Neural progenitor cell (in vitro differentiated cells): ENCODE data around the gene AFF3. TPM values are rescaled to one million over a fixed set of nuclear protein-coding genes. Genes with fewer than 3 reads are reported as not detected.

Experiments used
- DNase-seq: peaks from one replicate; pipeline ENCODE4 v3.0.0-alpha.2; 2016; ENCODE audit warnings: low spot score
- H2AFZ ChIP-seq: fragments of 200-600 bp; sonication (generic); replicated peaks from 2 replicates; pipeline ENCODE4 v1.6.1; 2016; ENCODE audit warnings: antibody characterized with exemption
- H3F3A ChIP-seq: fragments of 200-600 bp; sonication (generic); 2 replicates; pipeline ENCODE4 v1.6.1; 2016; ENCODE audit warnings: antibody characterized with exemption, low read depth
- H3K27ac ChIP-seq: fragments of 200-600 bp; sonication (generic); 2 replicates; pipeline ENCODE4 v1.5.1; 2016; ENCODE audit warnings: mild to moderate bottlenecking
- H3K27me3 ChIP-seq: fragments of 200-600 bp; sonication (generic); 2 replicates; pipeline ENCODE4 v1.6.1; 2016; ENCODE audit warnings: mild to moderate bottlenecking, moderate library complexity
- H3K36me3 ChIP-seq: fragments of 200-600 bp; sonication (generic); 2 replicates; pipeline ENCODE4 v1.5.1; 2016
- H3K4me1 ChIP-seq: fragments of 200-600 bp; sonication (generic); 2 replicates; pipeline ENCODE4 v1.6.1; 2016; ENCODE audit warnings: mixed run types
- H3K4me2 ChIP-seq: fragments of 200-600 bp; sonication (generic); 2 replicates; pipeline ENCODE4 v1.6.1; 2016
- H3K4me3 ChIP-seq: fragments of 200-600 bp; sonication (generic); 2 replicates; pipeline ENCODE4 v1.5.1; 2016
- H3K79me2 ChIP-seq: fragments of 200-600 bp; sonication (generic); 2 replicates; pipeline ENCODE4 v1.6.1; 2016; ENCODE audit warnings: low read depth
- H3K9ac ChIP-seq: fragments of 200-600 bp; sonication (generic); 2 replicates; pipeline ENCODE4 v1.6.1; 2016
- H3K9me3 ChIP-seq: fragments of 200-600 bp; sonication (generic); 2 replicates; pipeline ENCODE4 v1.5.1; 2016; ENCODE audit warnings: low read depth
- H4K20me1 ChIP-seq: fragments of 200-600 bp; sonication (generic); 2 replicates; pipeline ENCODE4 v1.6.1; 2016; ENCODE audit warnings: low read depth
- H3K27ac Mint-ChIP-seq: 3 replicates; pipeline ENCODE4 v1.8.0; 2021; ENCODE audit warnings: mixed read lengths
- H3K27me3 Mint-ChIP-seq: 2 replicates; pipeline ENCODE4 v1.8.0; 2022; ENCODE audit warnings: low read depth, mild to moderate bottlenecking, inconsistent platforms, moderate library complexity, mixed read lengths; ENCODE audit not compliant: insufficient read depth
- H3K36me3 Mint-ChIP-seq: 3 replicates; pipeline ENCODE4 v1.8.0; 2021; ENCODE audit warnings: mixed read lengths
- H3K4me1 Mint-ChIP-seq: 3 replicates; pipeline ENCODE4 v1.8.0; 2021; ENCODE audit warnings: mixed read lengths
- H3K4me3 Mint-ChIP-seq: 3 replicates; pipeline ENCODE4 v1.8.0; 2021; ENCODE audit warnings: mild to moderate bottlenecking, moderate library complexity, mixed read lengths
- H3K9me3 Mint-ChIP-seq: 3 replicates; pipeline ENCODE4 v1.8.0; 2020; ENCODE audit warnings: mixed read lengths
- CTCF ChIP-seq: fragments of 200-600 bp; sonication (generic); IDR thresholded peaks from 2 replicates; pipeline ENCODE4 v1.5.1; 2017; ENCODE audit warnings: antibody characterized with exemption, mild to moderate bottlenecking
- EZH2 ChIP-seq: fragments of 200-600 bp; sonication (generic); IDR thresholded peaks from 2 replicates; pipeline ENCODE4 v1.6.1; 2017; ENCODE audit warnings: antibody characterized with exemption, mild to moderate bottlenecking, moderate library complexity
- EZH2phosphoT487 ChIP-seq: fragments of 200-600 bp; sonication (generic); IDR thresholded peaks from 2 replicates; pipeline ENCODE4 v1.6.1; 2017; ENCODE audit warnings: antibody characterized with exemption
- total RNA-seq: library from RNA; depleted of rRNA; stranded (reverse); fragments of >200 nt; gene quantifications from 2 replicates; pipeline ENCODE4 v1.2.3, GENCODE V29; 2015; ENCODE audit warnings: low replicate concordance

The AFF3 gene
- total RNA-seq, 1 donor from 2014 or later: 0.26 TPM

DNA sequence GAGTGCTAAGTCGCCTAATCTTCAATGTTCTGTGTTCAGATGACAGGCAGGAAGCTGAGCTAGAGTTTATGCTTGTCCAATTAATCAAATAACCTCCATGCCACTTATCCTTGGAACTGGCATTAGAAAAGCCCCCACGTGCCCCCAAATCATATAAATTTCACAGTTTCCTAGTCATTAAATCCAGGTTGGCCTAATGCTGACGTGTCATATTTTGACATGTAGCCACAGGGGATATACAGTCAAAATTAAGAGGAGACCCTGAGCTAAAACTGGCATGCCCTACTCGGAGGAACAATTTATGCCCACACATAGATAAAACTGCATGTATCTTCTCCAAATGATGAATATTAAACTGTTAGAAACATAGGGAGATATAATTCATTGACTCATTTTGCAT lies 101.0 kb downstream of the AFF3 start:
- Histone ChIP-seq H3K4me2 (peak overlapping the region; percentile 55), H3K79me2 (no peaks in the 10 kb centered on the region), H3K27ac (no peak overlapping the region), H3K27me3 (no peaks in the 10 kb centered on the region), H2AFZ (no peak overlapping the region), H3K36me3 (no peaks in the 10 kb centered on the region), H3K4me3 (no peak overlapping the region), H3K4me1 (peaks cover 53% of the 10 kb centered on the region), H3F3A (peaks cover 12% of the 10 kb centered on the region), H4K20me1 (no peaks in the 10 kb centered on the region), H3K9ac (no peak overlapping the region), H3K9me3 (no peaks in the 10 kb centered on the region)
- TF ChIP-seq CTCF: no peak
- no peak for TF ChIP-seq EZH2phosphoT487
- Mint-ChIP-seq H3K9me3 (no peaks in the 10 kb centered on the region), H3K4me1 (peaks cover 46% of the 10 kb centered on the region), H3K27me3 (peaks cover 5% of the 10 kb centered on the region), H3K27ac (no peak overlapping the region), H3K36me3 (no peaks in the 10 kb centered on the region), H3K4me3 (no peak overlapping the region)
- no peak for DNase-seq

DNA sequence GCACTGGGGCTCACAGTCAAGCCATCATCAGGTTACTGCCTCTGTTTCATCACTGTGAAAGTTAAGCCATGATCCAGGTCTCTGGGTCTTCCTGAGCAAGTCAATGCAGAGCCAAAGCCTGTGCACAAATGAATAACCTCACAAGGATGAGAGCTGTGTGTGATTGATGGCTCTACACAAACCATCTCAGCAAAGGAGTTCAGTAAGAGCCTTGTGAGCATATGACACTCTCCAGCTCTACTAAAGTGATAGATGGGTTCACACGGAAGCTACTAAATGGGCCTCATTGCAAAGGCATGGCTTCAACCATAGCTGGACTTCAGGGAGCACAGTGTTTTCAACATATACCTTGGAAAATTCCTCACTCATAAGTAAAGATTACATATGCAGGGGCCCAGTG lies 101.5 kb downstream of the AFF3 start:
- H3K27me3 Mint-ChIP-seq: peaks cover 5% of the 10 kb centered on the region
- H3K27ac Mint-ChIP-seq: no peak overlapping the region
- H3K4me1 ChIP-seq: peaks cover 53% of the 10 kb centered on the region
- H3K36me3 Mint-ChIP-seq: no peaks in the 10 kb centered on the region
- no peak for DNase-seq
- no peak overlapping the region for H3K9ac ChIP-seq
- no peaks in the 10 kb centered on the region for H3K9me3 ChIP-seq
- no peaks in the 10 kb centered on the region for H3K36me3 ChIP-seq
- H3K27me3 ChIP-seq: no peaks in the 10 kb centered on the region
- no peak for TF ChIP-seq CTCF
- TF ChIP-seq EZH2: no peak
- no peak for TF ChIP-seq EZH2phosphoT487
- no peak overlapping the region for H3K27ac ChIP-seq
- H3K9me3 Mint-ChIP-seq: no peaks in the 10 kb centered on the region
- H3F3A ChIP-seq: peaks cover 12% of the 10 kb centered on the region
- no peaks in the 10 kb centered on the region for H4K20me1 ChIP-seq
- no peak overlapping the region for H3K4me3 Mint-ChIP-seq
- peaks cover 46% of the 10 kb centered on the region for H3K4me1 Mint-ChIP-seq
- H3K4me2 ChIP-seq: no peak overlapping the region
- no peak overlapping the region for H3K4me3 ChIP-seq
- no peak overlapping the region for H2AFZ ChIP-seq
- no peaks in the 10 kb centered on the region for H3K79me2 ChIP-seq

GRCh38 chr2:100039291-100039980 lies 103.0 kb downstream of the AFF3 start:
- H3K27me3 Mint-ChIP-seq: peaks cover 8% of the 10 kb centered on the region
- TF ChIP-seq EZH2 (no peak), EZH2phosphoT487 (no peak), CTCF (no peak)

More at GRCh38 chr2:100039291-100039980, 103.0 kb downstream of the AFF3 start:
- no peak for DNase-seq
- H2AFZ ChIP-seq: no peak overlapping the region
- H3K4me3 ChIP-seq: no peak overlapping the region
- Mint-ChIP-seq H3K4me3 (no peak overlapping the region), H3K4me1 (peaks cover 35% of the 10 kb centered on the region), H3K36me3 (no peaks in the 10 kb centered on the region), H3K9me3 (no peaks in the 10 kb centered on the region), H3K27ac (no peak overlapping the region)
- no peak overlapping the region for H3K9ac ChIP-seq
- no peaks in the 10 kb centered on the region for H3K9me3 ChIP-seq
- no peaks in the 10 kb centered on the region for H3K79me2 ChIP-seq
- H3K36me3 ChIP-seq: no peaks in the 10 kb centered on the region
- no peaks in the 10 kb centered on the region for H4K20me1 ChIP-seq
- no peak overlapping the region for H3K4me2 ChIP-seq
- H3K4me1 ChIP-seq: peaks cover 47% of the 10 kb centered on the region
- no peaks in the 10 kb centered on the region for H3K27me3 ChIP-seq
- no peak overlapping the region for H3K27ac ChIP-seq
- peaks cover 12% of the 10 kb centered on the region for H3F3A ChIP-seq
